IMR-90 (cell line): ENCODE measurements around the gene MGAT3. TPM values are rescaled to one million over a fixed set of nuclear protein-coding genes. Genes with fewer than 3 reads are reported as not detected.

Experiments used
- ATAC-seq: fragments of 200-7000 bp; cut with Tn5 transposase; 2 replicates; pipeline ENCODE4 v1.9.1; 2020; ENCODE audit warnings: low read depth, mild to moderate bottlenecking, moderate library complexity
- BruUV-seq: library from RNA; stranded (reverse); fragments of 400-500 nt; replicated peaks from 2 replicates; lab custom pipeline; 2021; lab: Mats Ljungman, UMichigan
- CTCF ChIA-PET: fragments of 300-600 bp; formaldehyde crosslinking; extraction: SDS; loops from one replicate; lab custom pipeline; 2021; ENCODE audit warnings: antibody characterized with exemption; lab: Yijun Ruan, JAX
- POLR2A ChIA-PET: fragments of 300-600 bp; sonication (Branson Sonifier 250); formaldehyde crosslinking; loops from one replicate; lab custom pipeline; 2022; ENCODE audit warnings: antibody characterized with exemption; ENCODE audit not compliant: unreplicated experiment; lab: Charles Lee
- DNase-seq: peaks from one replicate; pipeline ENCODE4 v3.0.0; 2013
- H2AFZ ChIP-seq: replicated peaks from 2 replicates; pipeline ENCODE3; 2013; ENCODE audit warnings: low read length, mild to moderate bottlenecking; ENCODE audit not compliant: poor library complexity
- H2AK5ac ChIP-seq: 2 replicates; pipeline ENCODE4 v1.6.1; 2013; ENCODE audit warnings: low read depth, low read length, inconsistent platforms
- H2AK9ac ChIP-seq: replicated peaks from 2 replicates; pipeline ENCODE3; 2013; ENCODE audit warnings: mild to moderate bottlenecking, low read depth, low read length, moderate library complexity; ENCODE audit not compliant: poor library complexity
- H2BK120ac ChIP-seq: 2 replicates; pipeline ENCODE4 v1.6.1; 2013; ENCODE audit warnings: low read depth, low read length, inconsistent platforms
- H2BK15ac ChIP-seq: 3 replicates; pipeline ENCODE4 v1.6.1; 2013; ENCODE audit warnings: low read depth, low read length, inconsistent platforms
- H2BK20ac ChIP-seq: 2 replicates; pipeline ENCODE4 v1.6.1; 2013; ENCODE audit warnings: low read depth, mild to moderate bottlenecking, inconsistent platforms, low read length, moderate library complexity
- H2BK5ac ChIP-seq: 2 replicates; pipeline ENCODE4 v1.6.1; 2013; ENCODE audit warnings: mild to moderate bottlenecking, low read depth, low read length, inconsistent platforms; ENCODE audit not compliant: poor library complexity, severe bottlenecking
- H3K14ac ChIP-seq: replicated peaks from 2 replicates; pipeline ENCODE4 v1.6.1; 2013; ENCODE audit warnings: low read depth, low read length, inconsistent platforms
- H3K18ac ChIP-seq: 2 replicates; pipeline ENCODE4 v1.6.1; 2013; ENCODE audit warnings: low read depth, low read length, control low read depth
- H3K23ac ChIP-seq: 2 replicates; pipeline ENCODE4 v1.6.1; 2013; ENCODE audit warnings: low read depth, low read length, inconsistent platforms
- H3K27ac ChIP-seq: 2 replicates; pipeline ENCODE4 v1.5.1; 2013; ENCODE audit warnings: mild to moderate bottlenecking, control low read depth, low read length; ENCODE audit not compliant: insufficient read depth
- H3K27me3 ChIP-seq: 2 replicates; pipeline ENCODE4 v1.6.1; 2013; ENCODE audit warnings: low read length; ENCODE audit not compliant: control insufficient read depth, insufficient read depth
- H3K36me3 ChIP-seq: 2 replicates; pipeline ENCODE4 v1.6.1; 2013; ENCODE audit warnings: low read length, mixed read lengths; ENCODE audit not compliant: control insufficient read depth, insufficient read depth
- H3K4ac ChIP-seq: 2 replicates; pipeline ENCODE4 v1.6.1; 2013; ENCODE audit warnings: low read depth, low read length, inconsistent platforms
- H3K4me1 ChIP-seq: 2 replicates; pipeline ENCODE4 v1.6.1; 2013; ENCODE audit warnings: low read length, mixed read lengths; ENCODE audit not compliant: control insufficient read depth, insufficient read depth
- H3K4me2 ChIP-seq: 2 replicates; pipeline ENCODE4 v1.6.1; 2013; ENCODE audit warnings: low read depth, mild to moderate bottlenecking, control low read depth, low read length, moderate library complexity
- H3K4me3 ChIP-seq: 2 replicates; pipeline ENCODE4 v1.5.1; 2013; ENCODE audit warnings: low read depth, mild to moderate bottlenecking, control low read depth, low read length, moderate library complexity; ENCODE audit not compliant: insufficient read depth
- H3K56ac ChIP-seq: 2 replicates; pipeline ENCODE4 v1.6.1; 2013; ENCODE audit warnings: low read length, inconsistent platforms; ENCODE audit not compliant: insufficient read depth; ENCODE audit errors: extremely low read depth
- H3K79me1 ChIP-seq, 2 experiments: 2 replicates each; pipeline ENCODE4 v1.6.1; 2013; ENCODE audit warnings: low read length in 2 of 2, inconsistent platforms in 1 of 2, low read depth in 1 of 2
- H3K9ac ChIP-seq: 2 replicates; pipeline ENCODE4 v1.6.1; 2013; ENCODE audit warnings: low read depth, low read length, control low read depth
- H3K9me1 ChIP-seq: 2 replicates; pipeline ENCODE4 v1.6.1; 2013; ENCODE audit warnings: low read length, inconsistent platforms; ENCODE audit not compliant: insufficient read depth
- H3K9me3 ChIP-seq: 2 replicates; pipeline ENCODE4 v1.6.1; 2013; ENCODE audit warnings: low read length; ENCODE audit not compliant: control insufficient read depth, insufficient read depth
- H4K20me1 ChIP-seq: 2 replicates; pipeline ENCODE4 v1.6.1; 2013; ENCODE audit warnings: low read length, inconsistent platforms; ENCODE audit not compliant: insufficient read depth
- H4K5ac ChIP-seq: 2 replicates; pipeline ENCODE4 v1.6.1; 2013; ENCODE audit warnings: mild to moderate bottlenecking, low read depth, low read length, control low read depth
- H4K8ac ChIP-seq, 2 experiments: 2 replicates each; pipeline ENCODE4 v1.6.1; 2013; ENCODE audit warnings: low read depth in 2 of 2, low read length in 2 of 2, control low read depth in 1 of 2, inconsistent platforms in 1 of 2
- H4K91ac ChIP-seq: 2 replicates; pipeline ENCODE4 v1.6.1; 2013; ENCODE audit warnings: low read depth, low read length, inconsistent platforms; ENCODE audit not compliant: insufficient read depth
- BHLHE40 ChIP-seq: fragments of 150-350 bp; IDR thresholded peaks from 2 replicates; pipeline ENCODE4 v1.6.1; 2016; ENCODE audit warnings: mild to moderate bottlenecking, low read depth, low read length
- CEBPB ChIP-seq: IDR thresholded peaks from 2 replicates; pipeline ENCODE4 v1.6.1; 2012; ENCODE audit warnings: low read depth, low read length, improper control_type of control experiment
- CHD1 ChIP-seq: IDR thresholded peaks from 2 replicates; pipeline ENCODE4 v1.6.1; 2012; ENCODE audit warnings: low read depth, low read length, improper control_type of control experiment
- FOS ChIP-seq: fragments of 150-350 bp; IDR thresholded peaks from 2 replicates; pipeline ENCODE4 v1.6.1; 2016; ENCODE audit warnings: low read depth, low read length
- MAFK ChIP-seq: IDR thresholded peaks from 2 replicates; pipeline ENCODE4 v1.6.1; 2012; ENCODE audit warnings: low read depth, low read length, improper control_type of control experiment
- MAZ ChIP-seq: IDR thresholded peaks from 2 replicates; pipeline ENCODE4 v1.6.1; 2012; ENCODE audit warnings: low read depth, mild to moderate bottlenecking, low read length, improper control_type of control experiment, moderate library complexity, borderline replicate concordance
- MXI1 ChIP-seq: IDR thresholded peaks from 2 replicates; pipeline ENCODE4 v1.6.1; 2012; ENCODE audit warnings: low read depth, mild to moderate bottlenecking, low read length, moderate library complexity, borderline replicate concordance
- NFE2L2 ChIP-seq: fragments of 150-350 bp; IDR thresholded peaks from 2 replicates; pipeline ENCODE4 v1.6.1; 2016; ENCODE audit warnings: low read depth, mild to moderate bottlenecking, low read length
- POLR2A ChIP-seq: IDR thresholded peaks from 2 replicates; pipeline ENCODE4 v1.6.1; 2012; ENCODE audit warnings: mild to moderate bottlenecking, low read depth, low read length
- RAD21 ChIP-seq: IDR thresholded peaks from 2 replicates; pipeline ENCODE4 v1.6.1; 2012; ENCODE audit warnings: low read length, improper control_type of control experiment
- RCOR1 ChIP-seq: IDR thresholded peaks from 2 replicates; pipeline ENCODE4 v1.6.1; 2012; ENCODE audit warnings: mild to moderate bottlenecking, low read length, improper control_type of control experiment; ENCODE audit not compliant: insufficient replicate concordance
- RFX5 ChIP-seq: IDR thresholded peaks from 2 replicates; pipeline ENCODE4 v1.8.0; 2012; ENCODE audit warnings: low read depth, mild to moderate bottlenecking, low read length, moderate library complexity
- SMC3 ChIP-seq: fragments of 150-350 bp; IDR thresholded peaks from 2 replicates; pipeline ENCODE4 v1.6.1; 2016; ENCODE audit warnings: low read depth, mild to moderate bottlenecking, antibody characterized with exemption, low read length, moderate library complexity
- WGBS, 2 experiments: methylation state at CpG; one replicate each; pipeline versions ENCODE4 v1.1.5 to v1.1.7; 2013; ENCODE audit warnings: missing lambda C conversion rate in 2 of 2; ENCODE audit not compliant: insufficient read length in 1 of 2; ENCODE audit errors: extremely low coverage in 2 of 2; 5-methylcytosine and 5-hydroxymethylcytosine counted together
- dilution Hi-C: fragments of 300-500 bp; cut with HindIII; formaldehyde crosslinking; loops from one replicate; pipeline ENCODE4 v1.14.3; 2018; ENCODE audit warnings: low sequenced_read_pairs; ENCODE audit not compliant: unreplicated experiment
- in situ Hi-C: fragments of 300-500 bp; cut with MboI; formaldehyde crosslinking; loops from 3 replicates; pipeline ENCODE4 v1.14.3; 2019; ENCODE audit warnings: low sequenced_read_pairs, inconsistent platforms, mixed read lengths
- intact Hi-C: fragments of 100-400 bp; cut with micrococcal nuclease; formaldehyde crosslinking; loops from 2 replicates; pipeline ENCODE4 v1.10.0; 2022
- polyA plus RNA-seq, 3 experiments: library from polyadenylated mRNA; depleted of rRNA; stranded (reverse); fragments of >200 nt; gene quantifications; 2 replicates each; pipeline ENCODE4 v1.2.3, GENCODE V29; 2012; ENCODE audit warnings: low replicate concordance in 1 of 3
- total RNA-seq: library from RNA; depleted of rRNA; stranded (reverse); fragments of >200 nt; gene quantifications from 2 replicates; pipeline ENCODE4 v1.2.3, GENCODE V29; 2012
- TF ChIP-seq, protein P1 (sequence below): fragments of 150-350 bp; IDR thresholded peaks from 2 replicates; pipeline ENCODE4 v1.6.1; 2017; ENCODE audit warnings: mild to moderate bottlenecking, antibody characterized with exemption, low read length, low read depth
- TF ChIP-seq, protein P2 (sequence below): fragments of 150-350 bp; IDR thresholded peaks from 2 replicates; pipeline ENCODE4 v1.6.1; 2016; ENCODE audit warnings: low read depth, mild to moderate bottlenecking, low read length, moderate library complexity, borderline replicate concordance
- TF ChIP-seq, protein P3 (sequence below): conservative IDR thresholded peaks from 2 replicates; pipeline ENCODE4 v1.5.1; 2012; ENCODE audit warnings: mild to moderate bottlenecking, low read depth, low read length, improper control_type of control experiment

Gene MGAT3
- total and polyA plus RNA-seq, 2 of the 4 experiments (the other 2 are of a cell fraction), result 0.36 to 1.1 TPM

GRCh38 chr22:39418696-39419095 lies 38.1 kb upstream of the MGAT3 start:
- ChIA-PET CTCF (no interaction called here), POLR2A (no interaction called here)
- TF ChIP-seq RFX5 (no peak), MAZ (no peak), NFE2L2 (no peak), CHD1 (no peak), RAD21 (no peak), POLR2A (no peak), MAFK (no peak), FOS (no peak), RCOR1 (no peak), MXI1 (no peak), CEBPB (no peak), SMC3 (no peak), BHLHE40 (no peak)
- TF ChIP-seq, protein P1, sequence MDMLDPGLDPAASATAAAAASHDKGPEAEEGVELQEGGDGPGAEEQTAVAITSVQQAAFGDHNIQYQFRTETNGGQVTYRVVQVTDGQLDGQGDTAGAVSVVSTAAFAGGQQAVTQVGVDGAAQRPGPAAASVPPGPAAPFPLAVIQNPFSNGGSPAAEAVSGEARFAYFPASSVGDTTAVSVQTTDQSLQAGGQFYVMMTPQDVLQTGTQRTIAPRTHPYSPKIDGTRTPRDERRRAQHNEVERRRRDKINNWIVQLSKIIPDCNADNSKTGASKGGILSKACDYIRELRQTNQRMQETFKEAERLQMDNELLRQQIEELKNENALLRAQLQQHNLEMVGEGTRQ, result no peak
- TF ChIP-seq, protein P2, sequence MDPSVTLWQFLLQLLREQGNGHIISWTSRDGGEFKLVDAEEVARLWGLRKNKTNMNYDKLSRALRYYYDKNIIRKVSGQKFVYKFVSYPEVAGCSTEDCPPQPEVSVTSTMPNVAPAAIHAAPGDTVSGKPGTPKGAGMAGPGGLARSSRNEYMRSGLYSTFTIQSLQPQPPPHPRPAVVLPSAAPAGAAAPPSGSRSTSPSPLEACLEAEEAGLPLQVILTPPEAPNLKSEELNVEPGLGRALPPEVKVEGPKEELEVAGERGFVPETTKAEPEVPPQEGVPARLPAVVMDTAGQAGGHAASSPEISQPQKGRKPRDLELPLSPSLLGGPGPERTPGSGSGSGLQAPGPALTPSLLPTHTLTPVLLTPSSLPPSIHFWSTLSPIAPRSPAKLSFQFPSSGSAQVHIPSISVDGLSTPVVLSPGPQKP, result no peak
- TF ChIP-seq, protein P3, sequence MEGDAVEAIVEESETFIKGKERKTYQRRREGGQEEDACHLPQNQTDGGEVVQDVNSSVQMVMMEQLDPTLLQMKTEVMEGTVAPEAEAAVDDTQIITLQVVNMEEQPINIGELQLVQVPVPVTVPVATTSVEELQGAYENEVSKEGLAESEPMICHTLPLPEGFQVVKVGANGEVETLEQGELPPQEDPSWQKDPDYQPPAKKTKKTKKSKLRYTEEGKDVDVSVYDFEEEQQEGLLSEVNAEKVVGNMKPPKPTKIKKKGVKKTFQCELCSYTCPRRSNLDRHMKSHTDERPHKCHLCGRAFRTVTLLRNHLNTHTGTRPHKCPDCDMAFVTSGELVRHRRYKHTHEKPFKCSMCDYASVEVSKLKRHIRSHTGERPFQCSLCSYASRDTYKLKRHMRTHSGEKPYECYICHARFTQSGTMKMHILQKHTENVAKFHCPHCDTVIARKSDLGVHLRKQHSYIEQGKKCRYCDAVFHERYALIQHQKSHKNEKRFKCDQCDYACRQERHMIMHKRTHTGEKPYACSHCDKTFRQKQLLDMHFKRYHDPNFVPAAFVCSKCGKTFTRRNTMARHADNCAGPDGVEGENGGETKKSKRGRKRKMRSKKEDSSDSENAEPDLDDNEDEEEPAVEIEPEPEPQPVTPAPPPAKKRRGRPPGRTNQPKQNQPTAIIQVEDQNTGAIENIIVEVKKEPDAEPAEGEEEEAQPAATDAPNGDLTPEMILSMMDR, result no peak
- peaks cover 17% of the 10 kb centered on the region for H4K20me1 ChIP-seq
- ATAC-seq (no peak), DNase-seq (no peak)
- H3K27me3 ChIP-seq, result no peaks in the 10 kb centered on the region
- H3K56ac ChIP-seq, result no peak overlapping the region
- H3K27ac ChIP-seq, result no peak overlapping the region
- no peak overlapping the region for H2AFZ ChIP-seq
- no peak overlapping the region for H3K4me3 ChIP-seq
- no peak overlapping the region for H3K18ac ChIP-seq
- no peak overlapping the region for H3K23ac ChIP-seq
- H3K79me1 ChIP-seq, result peaks cover 6 to 15% of the 10 kb centered on the region in 2 experiments; a peak in 3 of 4 replicates
- H2BK20ac ChIP-seq, result no peak overlapping the region
- H3K4ac ChIP-seq, result no peak overlapping the region
- no peak overlapping the region for H2BK5ac ChIP-seq
- H2BK120ac ChIP-seq, result no peak overlapping the region
- 100% methylated on average over 1 of the region's 12 CpGs; no CpG with 5 or more reads in 1 of the 2 experiments for WGBS, 2 experiments
- in situ Hi-C loops (no loop called here), intact Hi-C loops (no loop called here), dilution Hi-C loops (no loop called here)
- no peak overlapping the region for H2BK15ac ChIP-seq
- no peaks in the 10 kb centered on the region for H3K4me1 ChIP-seq
- 0 out of 2 replicates have a peak, but pooled peaks cover 3% of the 10 kb centered on the region for H3K9me1 ChIP-seq
- no peak overlapping the region for H4K91ac ChIP-seq
- no peak overlapping the region for H3K4me2 ChIP-seq
- no peak overlapping the region for H4K5ac ChIP-seq
- no peak overlapping the region for H4K8ac ChIP-seq
- H2AK5ac ChIP-seq, result no peak overlapping the region
- H3K9ac ChIP-seq, result no peak overlapping the region
- no peak overlapping the region for H3K14ac ChIP-seq
- BruUV-seq, result no TSS peak
- H3K9me3 ChIP-seq, result no peaks in the 10 kb centered on the region
- H3K36me3 ChIP-seq, result peaks cover 68% of the 10 kb centered on the region
- no peak overlapping the region for H2AK9ac ChIP-seq
